Measurements from ENCODE around the gene DOCK2.

Gene DOCK2

GRCh38 chr5:169770109-169770508, 133.0 kb downstream of the DOCK2 start:
- H3K79me2 ChIP-seq (ENCODE audit: insufficient read depth, low read depth) = no peaks in the 10 kb centered on the region
- no peaks in the 10 kb centered on the region for H3K4me1 ChIP-seq (ENCODE audit: low read depth, poor library complexity, severe bottlenecking)
- no peaks in the 10 kb centered on the region for H3K27me3 ChIP-seq (ENCODE audit: insufficient read depth, low read depth)
- H4K20me1 ChIP-seq (ENCODE audit: insufficient read depth) = no peaks in the 10 kb centered on the region
- no peak for TF ChIP-seq CTCF (conservative IDR thresholded peaks at IDR 0.05; ENCODE audit: low read depth, low read length)
- no peak overlapping the region for H3K4me3 ChIP-seq (IDR thresholded peaks at IDR 0.05; ENCODE audit: insufficient read depth, low read depth, low read length)
- no peak overlapping the region for H3K4me2 ChIP-seq
- H3K27ac ChIP-seq = no peak overlapping the region
- no peak overlapping the region for H3K9ac ChIP-seq
- H2AFZ ChIP-seq (ENCODE audit: low read depth) = no peak overlapping the region
- H3K36me3 ChIP-seq (ENCODE audit: insufficient read depth) = no peaks in the 10 kb centered on the region

- Histone ChIP-seq H3K4me3 (IDR thresholded peaks at IDR 0.05; ENCODE audit: insufficient read depth, low read depth, low read length) (no peak overlapping the region), H2AFZ (ENCODE audit: low read depth) (no peak overlapping the region), H3K4me1 (ENCODE audit: low read depth, poor library complexity, severe bottlenecking) (no peaks in the 10 kb centered on the region), H4K20me1 (ENCODE audit: insufficient read depth) (no peaks in the 10 kb centered on the region), H3K27me3 (ENCODE audit: insufficient read depth, low read depth) (no peaks in the 10 kb centered on the region), H3K79me2 (ENCODE audit: insufficient read depth, low read depth) (no peaks in the 10 kb centered on the region), H3K36me3 (ENCODE audit: insufficient read depth) (no peaks in the 10 kb centered on the region), H3K27ac (no peak overlapping the region), H3K4me2 (no peak overlapping the region), H3K9ac (no peak overlapping the region)
- TF ChIP-seq CTCF (conservative IDR thresholded peaks at IDR 0.05; ENCODE audit: low read depth, low read length) = no peak
Measured at GRCh38 chr5:169772256-169772655, 135.2 kb downstream of the DOCK2 start.

GRCh38 chr5:169772688-169773087, 135.6 kb downstream of the DOCK2 start:
- no peak overlapping the region for H2AFZ ChIP-seq (ENCODE audit: low read depth)
- H3K4me2 ChIP-seq = no peak overlapping the region
- no peaks in the 10 kb centered on the region for H3K36me3 ChIP-seq (ENCODE audit: insufficient read depth)
- no peak overlapping the region for H3K27ac ChIP-seq
- no peaks in the 10 kb centered on the region for H3K27me3 ChIP-seq (ENCODE audit: insufficient read depth, low read depth)
- no peak overlapping the region for H3K4me3 ChIP-seq (IDR thresholded peaks at IDR 0.05; ENCODE audit: insufficient read depth, low read depth, low read length)
- no peaks in the 10 kb centered on the region for H3K4me1 ChIP-seq (ENCODE audit: low read depth, poor library complexity, severe bottlenecking)
- H3K79me2 ChIP-seq (ENCODE audit: insufficient read depth, low read depth) = no peaks in the 10 kb centered on the region
- no peak overlapping the region for H3K9ac ChIP-seq
- H4K20me1 ChIP-seq (ENCODE audit: insufficient read depth) = no peaks in the 10 kb centered on the region
- TF ChIP-seq CTCF (conservative IDR thresholded peaks at IDR 0.05; ENCODE audit: low read depth, low read length) = no peak

GRCh38 chr5:169777159-169777558, 140.1 kb downstream of the DOCK2 start:
- H3K36me3 ChIP-seq (ENCODE audit: insufficient read depth) = no peaks in the 10 kb centered on the region
- H2AFZ ChIP-seq (ENCODE audit: low read depth) = no peak overlapping the region
- no peaks in the 10 kb centered on the region for H4K20me1 ChIP-seq (ENCODE audit: insufficient read depth)

More at GRCh38 chr5:169777159-169777558, 140.1 kb downstream of the DOCK2 start:
- Histone ChIP-seq H3K27ac (no peak overlapping the region), H3K4me2 (no peak overlapping the region), H3K27me3 (ENCODE audit: insufficient read depth, low read depth) (no peaks in the 10 kb centered on the region), H3K4me3 (IDR thresholded peaks at IDR 0.05; ENCODE audit: insufficient read depth, low read depth, low read length) (no peak overlapping the region), H3K9ac (no peak overlapping the region), H3K4me1 (ENCODE audit: low read depth, poor library complexity, severe bottlenecking) (no peaks in the 10 kb centered on the region), H3K79me2 (ENCODE audit: insufficient read depth, low read depth) (no peaks in the 10 kb centered on the region)
- TF ChIP-seq CTCF (conservative IDR thresholded peaks at IDR 0.05; ENCODE audit: low read depth, low read length) = no peak

Data from KMS-11 (cell line).